Activated CD8-positive, alpha-beta memory T cell treated with anti-CD3 and anti-CD28 coated beads, Interleukin-2, amount 50 U/mL, for 4 hours (primary cell): ENCODE measurements around the gene HEG1.

Experiments used
- DNase-seq: peaks from one replicate; pipeline ENCODE4 v3.0.0-alpha.2; 2020

HEG1 gene

DNA sequence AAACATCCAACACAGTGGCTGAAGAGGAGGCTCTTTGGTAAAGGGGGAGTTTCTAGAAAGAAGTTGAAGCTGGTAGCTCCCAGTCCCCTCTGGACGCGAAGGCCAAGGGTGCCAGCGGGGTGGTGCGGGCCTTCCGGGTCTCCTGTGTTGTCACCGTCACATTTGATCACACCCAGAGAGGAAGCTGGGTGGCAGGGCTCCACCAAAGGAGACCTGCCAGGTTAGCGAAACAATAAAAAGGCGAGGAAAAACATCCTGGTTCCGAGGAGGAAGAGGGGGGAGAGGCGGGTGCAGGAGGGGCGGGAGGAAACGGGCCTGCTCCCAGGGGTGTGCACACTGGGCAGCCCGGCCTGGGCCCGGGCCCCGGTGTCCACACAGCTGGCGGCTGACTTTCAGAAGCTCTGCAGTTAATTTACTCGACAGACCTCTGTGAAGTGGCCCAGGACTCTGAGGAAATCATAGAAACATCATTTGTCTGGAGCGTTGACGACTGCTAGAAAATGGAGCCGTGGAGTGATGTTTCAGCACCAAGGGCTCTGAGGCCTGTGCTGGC lies 12.1 kb downstream of the HEG1 start:
- no peak for DNase-seq

DNA sequence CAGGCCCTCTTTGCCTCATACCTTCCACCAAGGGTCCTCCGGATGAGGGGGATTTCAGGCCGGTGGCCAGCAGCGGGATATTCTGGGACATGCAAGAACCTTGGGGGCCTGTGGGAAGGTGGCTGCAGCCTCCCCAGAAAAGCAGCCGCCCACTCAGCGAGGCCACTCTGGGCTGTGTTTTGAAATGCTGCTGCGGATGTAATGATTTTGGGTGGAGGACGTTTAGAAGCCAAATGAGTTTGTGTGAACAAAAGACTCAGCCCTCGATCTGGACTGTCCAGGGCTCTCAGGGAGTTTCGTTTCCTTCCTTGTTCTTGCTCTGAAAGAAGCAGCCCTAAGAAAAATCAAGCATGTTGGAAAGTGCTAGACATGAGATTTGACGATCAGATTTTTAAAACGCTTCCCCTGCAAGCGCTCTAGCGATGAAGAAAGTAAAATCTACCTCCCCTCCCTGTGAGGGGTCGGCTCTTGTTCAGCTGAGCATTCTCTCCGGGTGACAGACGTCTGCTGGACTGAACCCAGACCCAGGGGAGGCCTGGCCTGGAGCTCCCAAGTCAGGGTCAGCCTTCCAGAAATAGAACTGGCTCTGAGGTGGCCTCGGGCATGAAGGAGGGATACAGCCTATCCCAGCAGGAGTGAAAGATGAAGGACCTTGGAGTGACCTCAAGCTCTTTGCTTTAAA lies 12.9 kb downstream of the HEG1 start:
- no peak for DNase-seq

DNA sequence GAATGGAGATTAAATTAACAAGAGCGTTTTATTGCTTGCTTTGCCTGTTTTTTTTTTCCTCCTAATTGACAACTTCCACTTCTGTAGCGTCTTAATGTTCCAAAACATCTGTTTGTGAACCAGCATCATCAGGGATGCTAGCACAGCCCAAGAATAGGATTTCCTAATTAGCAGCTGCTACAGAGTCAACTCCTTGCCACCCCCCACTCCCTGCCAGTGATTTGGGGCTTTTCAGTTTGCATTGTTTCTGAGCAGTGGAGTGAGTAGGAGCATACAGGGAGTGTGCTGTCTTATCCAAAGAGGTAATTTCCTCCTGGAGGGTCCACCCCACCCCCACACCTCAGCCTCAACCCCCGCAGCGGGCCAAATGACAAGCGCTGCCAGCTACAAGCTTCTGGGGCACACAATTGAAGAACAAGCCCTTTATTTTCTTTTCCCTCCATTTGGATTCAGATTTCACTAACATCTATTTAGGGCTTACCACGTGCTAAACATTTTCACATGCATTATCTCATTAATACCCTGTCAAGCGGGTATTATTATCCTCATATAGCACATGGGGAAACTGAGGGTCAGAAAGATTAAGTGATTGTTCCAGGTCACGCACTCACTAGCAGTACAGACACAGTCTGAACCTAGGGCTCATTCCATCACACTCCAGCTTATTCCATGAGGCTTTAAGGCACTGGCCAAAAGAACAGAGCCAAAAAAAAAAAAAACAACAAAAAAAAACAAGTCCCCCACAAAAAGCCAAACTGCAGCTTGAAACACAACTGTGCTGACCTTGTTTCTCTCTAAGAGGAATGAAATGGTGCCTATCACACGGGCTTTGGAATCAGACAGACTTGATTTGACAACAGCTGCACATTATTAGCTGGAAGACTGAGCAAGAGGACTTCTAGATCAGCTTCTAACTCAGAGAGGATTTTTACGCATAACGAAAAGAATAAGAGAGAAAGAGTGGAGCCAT lies 16.4 kb downstream of the HEG1 start:
- DNase-seq = no peak

DNA sequence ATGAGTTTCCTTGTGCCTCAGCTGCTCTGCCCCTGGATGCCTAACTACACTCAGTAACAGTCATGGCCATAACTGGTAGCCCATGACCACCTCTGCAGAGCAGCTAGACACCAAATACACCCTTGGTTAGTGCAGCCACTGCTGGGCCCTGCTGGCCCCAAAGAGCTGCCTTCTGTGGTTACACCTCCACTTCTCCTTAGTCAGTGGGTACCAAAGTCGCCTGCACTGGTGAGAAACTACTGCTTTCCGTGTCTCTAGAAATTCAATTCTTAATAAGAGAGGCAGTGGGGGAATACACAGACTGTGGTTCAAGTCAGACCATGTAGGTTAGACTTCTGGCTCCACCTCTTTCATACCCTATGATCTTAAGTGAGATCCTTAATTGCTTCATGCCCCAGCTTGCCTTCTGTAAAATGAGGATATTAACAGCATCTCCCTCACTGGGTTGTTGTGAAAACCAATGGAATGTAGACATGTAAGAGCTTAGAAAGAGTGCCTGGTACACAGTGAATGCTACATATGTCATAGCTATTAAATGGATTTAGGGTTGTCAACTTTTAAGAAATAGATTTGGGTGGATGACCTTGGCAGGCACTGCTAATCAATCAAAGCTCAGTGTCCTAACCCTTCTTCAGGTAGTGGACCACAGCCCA lies 18.2 kb downstream of the HEG1 start:
- DNase-seq = no peak

DNA sequence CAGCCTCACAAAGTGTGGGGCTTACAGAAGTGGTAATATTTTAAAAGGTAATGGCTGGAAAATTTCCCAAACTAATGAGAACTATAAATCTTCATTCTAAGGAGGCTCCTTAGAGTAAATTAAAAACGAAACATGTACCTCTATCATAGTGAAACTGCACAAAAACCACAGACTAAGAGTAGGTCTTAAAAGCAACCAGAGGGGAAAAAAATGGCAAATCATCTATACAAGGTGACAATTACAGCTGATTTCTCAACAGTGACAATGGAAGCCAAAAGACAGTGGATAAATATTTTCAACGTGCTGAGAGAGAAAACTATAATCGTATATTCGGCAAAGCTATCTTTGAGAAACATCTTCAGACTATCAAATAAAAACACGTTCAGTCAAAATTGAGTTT lies 20.6 kb downstream of the HEG1 start:
- DNase-seq = no peak

DNA sequence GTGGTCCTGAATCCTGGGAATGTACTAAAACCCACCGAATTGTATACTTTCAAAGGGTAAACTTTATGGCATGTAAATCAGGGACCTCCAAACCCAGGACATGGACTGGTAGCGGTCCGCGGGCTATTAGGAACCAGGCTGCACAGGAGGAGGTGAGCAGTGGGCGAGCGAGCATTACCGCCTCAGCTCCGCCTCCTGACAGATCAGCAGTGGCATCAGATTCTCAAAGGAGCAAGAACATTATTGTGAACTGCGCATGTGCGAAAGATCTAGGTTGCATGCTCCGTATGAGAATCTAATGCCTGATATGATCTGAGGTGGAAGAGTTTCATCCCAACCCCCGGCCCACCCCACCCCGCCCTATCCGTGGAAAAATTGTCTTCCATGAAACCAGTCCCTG lies 22.2 kb downstream of the HEG1 start:
- no peak for DNase-seq

DNA sequence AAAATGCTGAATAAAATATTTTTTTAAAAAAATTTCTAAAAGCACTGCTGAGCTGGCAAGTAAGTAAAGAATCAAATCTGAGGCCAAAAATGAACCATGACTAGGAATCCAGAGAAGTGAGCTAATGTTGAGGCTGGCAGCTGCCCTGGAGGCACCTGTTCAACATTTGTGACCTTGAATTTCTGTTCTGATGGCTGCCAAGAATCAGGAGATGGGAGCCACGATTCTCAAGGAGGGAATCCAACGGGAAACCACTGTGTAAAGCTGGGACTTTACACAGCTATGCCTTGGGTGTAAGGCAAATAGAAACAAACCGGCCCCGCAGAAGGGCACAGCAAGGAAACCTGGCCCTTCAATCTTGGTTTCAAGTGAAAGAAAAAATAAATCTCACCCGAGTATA lies 22.7 kb downstream of the HEG1 start:
- DNase-seq = no peak

DNA sequence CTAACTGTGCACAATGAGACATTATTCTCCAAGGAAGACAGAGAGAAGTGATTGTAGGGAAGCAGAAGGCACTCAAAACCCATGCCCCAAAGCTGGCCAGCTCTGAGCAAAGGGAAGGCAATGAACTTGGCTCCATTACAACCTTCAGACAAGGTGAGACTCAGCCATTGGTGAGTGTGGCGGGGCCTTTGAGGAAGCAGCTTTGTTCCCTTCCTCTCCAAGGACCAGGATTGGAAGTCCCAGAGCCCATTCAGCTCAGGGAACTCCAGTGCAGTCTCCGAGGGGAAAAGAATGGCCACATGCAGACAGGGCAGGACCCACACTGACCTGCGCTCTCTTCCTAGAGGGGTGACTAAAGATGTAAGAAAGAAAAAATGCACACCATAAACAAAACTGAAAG lies 23.1 kb downstream of the HEG1 start:
- DNase-seq = no peak

DNA sequence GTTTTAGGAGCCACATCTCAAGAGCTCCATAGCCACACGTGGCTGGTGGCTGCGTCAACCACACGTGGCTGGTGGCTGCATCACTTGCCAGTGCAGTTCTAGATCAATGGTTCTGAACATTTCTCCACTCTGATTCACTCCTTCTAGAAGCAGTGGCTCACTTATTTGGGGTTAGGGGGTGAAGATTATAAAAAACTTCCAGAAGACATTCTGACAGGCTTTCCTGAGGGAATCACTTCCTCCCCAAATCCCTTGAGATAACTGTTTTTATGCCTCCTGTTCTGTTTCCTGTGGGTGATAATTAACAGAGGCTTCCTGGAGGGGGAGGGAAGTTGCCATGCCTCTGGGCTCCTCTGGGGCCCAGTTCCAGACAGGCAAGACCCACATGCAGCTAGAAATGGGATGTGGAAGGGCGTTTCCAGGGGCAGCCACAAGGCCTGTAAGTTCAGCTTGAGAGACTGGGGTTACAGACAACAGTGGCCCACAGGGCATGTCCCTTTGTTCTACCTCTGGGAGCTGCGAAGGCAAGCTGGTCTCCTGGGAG lies 23.6 kb downstream of the HEG1 start:
- no peak for DNase-seq

DNA sequence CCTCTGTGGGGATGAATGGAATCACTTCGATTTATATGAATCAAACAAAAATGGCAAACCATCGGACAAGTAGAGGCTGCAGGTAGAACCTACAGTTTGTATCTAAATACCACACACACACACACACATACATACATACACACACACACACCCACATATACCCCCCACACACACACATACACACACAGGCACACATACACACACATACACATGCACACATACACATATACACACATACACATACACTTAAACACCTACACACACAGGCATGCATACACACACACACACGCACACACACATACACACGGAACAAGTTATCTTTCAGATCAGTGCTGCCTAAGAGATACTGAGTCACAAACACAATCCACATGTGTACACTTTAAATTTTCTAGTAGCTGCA lies 24.3 kb downstream of the HEG1 start:
- no peak for DNase-seq

DNA sequence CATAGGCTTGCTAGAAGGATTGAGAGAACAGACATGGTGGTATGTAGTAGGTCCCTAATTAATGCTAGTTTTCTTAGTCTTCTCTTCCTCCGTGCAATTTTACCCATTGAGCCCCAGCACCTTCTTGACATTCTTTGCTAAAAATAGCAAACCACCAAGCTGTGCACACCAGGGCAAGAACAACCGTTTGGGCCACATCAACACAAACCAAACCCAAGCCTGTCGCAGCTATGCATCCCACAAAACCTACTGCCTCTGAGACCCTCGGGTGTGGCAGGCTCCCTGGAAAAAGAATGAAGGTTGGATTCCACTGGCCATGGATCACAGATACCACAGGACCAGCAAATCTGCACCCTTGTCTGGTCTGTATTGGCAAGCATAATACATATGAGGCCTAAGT lies 27.1 kb downstream of the HEG1 start:
- no peak for DNase-seq

DNA sequence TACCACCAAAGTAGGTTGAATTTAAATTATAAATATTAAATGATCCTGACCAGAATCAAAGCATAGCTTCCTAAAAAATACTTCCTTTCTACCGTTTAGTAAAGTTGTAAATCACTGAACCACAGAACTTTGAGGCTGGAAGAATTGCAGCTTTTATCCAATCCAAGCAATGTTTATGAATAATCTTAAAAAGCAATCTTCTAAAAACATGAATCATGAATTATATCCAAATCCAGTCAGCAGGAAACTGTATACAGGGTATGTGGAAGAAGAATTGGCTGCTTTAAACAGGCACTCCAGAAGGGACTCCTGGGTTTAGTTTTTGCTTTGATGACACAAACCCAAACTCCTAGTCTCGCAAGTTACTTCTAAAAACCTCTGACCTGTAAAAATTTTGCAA lies 30.2 kb downstream of the HEG1 start:
- DNase-seq = no peak

DNA sequence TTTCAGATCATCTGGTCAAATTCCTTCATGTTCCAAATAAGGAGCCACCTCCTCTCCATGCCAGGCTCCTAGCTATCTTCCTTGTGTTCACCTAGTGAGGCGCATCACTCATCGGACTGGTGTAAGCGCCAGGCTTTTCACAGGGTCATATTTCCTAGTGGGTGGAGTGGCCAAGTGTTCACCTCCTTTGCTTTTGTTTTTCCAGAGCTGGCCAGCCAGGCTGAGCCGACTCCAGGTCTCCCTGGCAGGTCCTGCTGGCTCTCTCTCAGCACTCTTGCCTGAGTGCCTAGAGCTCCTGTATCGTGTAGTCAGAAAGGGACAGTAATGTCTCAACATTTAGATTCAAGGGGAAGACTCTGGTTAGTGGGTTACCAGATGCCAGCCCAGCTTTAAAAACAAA lies 31.0 kb downstream of the HEG1 start:
- DNase-seq = no peak

DNA sequence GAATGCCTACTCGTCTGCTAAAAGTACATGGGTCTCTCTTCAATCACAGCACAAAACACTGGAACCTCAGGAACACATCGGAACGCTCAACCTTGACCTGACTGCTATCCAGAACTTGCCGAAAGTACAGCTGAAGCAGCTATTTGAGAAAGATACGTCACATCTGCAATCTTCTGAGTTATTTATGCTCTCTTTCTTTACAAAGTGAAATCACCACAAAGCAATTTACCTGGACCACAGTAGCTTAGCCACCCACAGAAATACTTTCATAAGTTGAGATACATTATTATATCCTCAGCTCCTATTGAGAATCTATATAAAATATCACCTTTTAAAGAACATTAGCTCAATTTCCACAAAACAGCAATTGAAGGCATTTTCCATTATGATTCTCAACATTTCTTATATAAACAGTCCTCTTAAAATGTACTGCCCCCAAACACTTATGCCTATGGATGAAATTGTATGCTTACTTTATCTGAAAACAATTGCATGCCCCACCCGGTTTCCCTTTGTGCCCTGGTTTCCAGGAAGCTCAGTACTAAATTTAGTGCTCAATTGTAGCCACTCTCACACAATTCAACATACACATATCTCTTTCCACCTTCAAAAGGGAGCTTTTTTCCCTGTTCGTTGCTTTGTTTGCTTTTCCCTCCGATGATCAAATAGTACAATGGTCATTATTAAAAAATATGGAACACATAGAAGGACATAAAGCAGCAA lies 31.8 kb downstream of the HEG1 start:
- no peak for DNase-seq

DNA sequence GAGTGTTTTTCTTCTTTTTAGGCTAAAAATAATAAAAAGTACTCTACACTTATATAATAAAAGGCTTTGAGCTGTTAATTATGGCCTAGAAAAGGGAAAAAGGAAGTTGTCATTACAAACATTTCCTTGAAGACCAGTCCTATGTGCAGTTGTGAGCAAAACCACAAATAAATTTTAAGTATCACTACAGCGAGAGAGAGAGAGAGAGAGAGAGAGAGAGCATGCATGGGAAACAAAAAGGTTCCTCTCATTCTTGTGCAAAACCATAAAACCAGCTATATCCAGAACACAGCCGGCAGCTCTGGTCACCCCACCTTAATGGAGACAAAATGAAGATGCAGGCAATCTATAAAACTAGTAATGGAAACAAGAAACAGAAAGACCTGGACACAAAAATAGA lies 33.6 kb downstream of the HEG1 start:
- DNase-seq = no peak

DNA sequence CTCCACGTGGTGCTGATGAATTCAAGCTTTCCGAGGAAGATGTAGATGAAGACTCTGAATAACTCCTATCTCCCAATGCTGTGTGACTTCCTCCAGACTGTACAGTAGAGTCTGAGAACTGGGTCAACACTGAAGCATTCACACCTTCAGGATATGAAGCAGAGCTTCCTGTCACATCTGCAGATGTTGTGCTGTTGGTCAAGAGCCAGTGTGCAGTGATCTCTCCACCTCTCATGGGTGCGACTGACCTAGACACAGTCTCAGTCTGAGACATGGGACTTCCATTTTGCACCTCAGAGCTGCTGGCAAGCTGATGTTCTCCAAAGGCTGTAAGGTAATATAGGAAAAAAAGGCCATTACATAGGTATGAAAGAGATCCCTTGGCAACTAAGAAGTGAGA lies 36.5 kb downstream of the HEG1 start:
- DNase-seq = no peak

DNA sequence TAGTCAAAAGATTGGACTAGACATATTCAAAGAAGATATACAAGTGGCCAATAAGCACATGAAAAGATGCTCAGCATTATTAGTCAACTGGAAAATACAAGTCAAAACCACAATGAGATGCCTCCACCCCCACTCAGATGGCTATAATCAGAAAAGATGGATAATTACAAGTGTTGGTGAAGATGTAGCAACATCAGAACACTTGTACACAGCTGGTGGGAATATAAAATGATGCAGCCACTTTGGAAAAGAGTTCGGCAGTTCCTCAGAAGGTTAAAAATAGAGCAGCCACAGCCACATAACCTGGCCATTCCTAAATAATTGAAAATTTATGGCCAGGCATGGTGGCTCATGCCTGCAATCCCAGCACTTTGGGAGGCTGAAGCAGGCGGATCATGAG lies 38.4 kb downstream of the HEG1 start:
- no peak for DNase-seq

DNA sequence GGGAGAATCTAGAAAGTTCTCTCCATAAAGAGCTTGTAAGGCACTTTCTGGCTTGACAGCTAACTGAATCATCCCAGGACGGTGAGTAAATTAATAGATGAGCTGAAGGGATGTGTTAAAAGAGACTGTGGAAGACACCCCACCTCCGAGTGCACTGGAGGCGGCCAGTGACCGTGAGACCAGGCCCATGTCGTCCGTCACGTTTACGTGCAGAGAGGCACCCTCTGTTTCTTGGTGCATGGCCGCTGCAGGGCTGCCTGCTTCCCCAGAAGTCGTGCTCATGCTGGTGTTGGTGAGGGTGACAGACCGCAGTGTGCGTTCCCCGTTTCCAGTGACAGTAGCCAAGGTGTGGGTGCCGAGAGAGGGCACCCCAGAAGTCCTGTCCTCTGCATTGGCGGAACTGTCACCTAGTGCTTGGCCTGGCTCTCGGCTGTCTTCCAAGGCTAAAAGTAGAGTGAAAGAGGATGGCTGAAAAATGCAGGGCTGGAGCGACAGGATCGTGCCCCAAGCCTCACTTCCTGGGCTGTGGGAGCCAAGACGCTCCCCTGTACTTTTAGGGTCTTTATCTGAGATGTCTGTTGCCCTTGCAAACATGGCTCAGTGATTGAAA lies 41.1 kb downstream of the HEG1 start:
- no peak for DNase-seq

DNA sequence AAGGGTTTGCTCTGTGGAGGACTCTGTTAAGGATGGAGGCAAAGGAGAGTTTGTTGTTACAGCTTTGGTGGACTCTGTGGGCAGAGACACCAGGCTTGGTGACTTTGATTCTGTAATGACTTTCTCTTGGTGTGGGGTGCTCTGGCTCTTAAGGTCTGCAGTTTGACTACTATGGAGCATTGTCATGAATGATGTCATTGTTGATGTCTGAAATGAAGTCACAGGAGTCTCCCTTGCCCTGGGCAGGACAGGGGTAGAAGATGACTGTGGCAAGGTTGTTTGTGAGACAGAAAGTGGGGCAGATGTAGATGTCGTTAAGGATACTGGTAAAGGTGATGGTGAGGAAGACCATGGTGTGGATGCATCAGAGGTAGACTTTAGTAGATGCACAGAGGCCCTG lies 42.7 kb downstream of the HEG1 start:
- DNase-seq = no peak

DNA sequence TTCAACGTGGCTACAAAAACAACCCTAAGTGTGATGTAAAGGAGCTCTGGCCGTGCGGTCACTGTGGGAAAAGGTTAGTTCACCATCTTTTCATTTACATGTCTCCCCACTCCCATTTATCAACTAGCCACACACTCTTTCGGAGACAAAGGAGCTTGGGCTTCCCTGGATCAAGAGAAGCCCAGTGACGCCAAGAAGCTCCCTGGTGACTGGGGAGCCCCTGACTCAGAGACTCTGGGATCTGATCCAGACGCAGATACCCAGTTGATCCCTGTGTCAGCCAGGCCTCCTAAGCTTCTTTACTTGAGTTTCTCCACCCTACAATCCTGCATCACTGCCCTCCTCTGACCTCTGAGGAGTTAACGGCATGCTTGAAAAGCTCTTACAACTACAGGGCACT lies 43.9 kb downstream of the HEG1 start:
- DNase-seq = no peak

DNA sequence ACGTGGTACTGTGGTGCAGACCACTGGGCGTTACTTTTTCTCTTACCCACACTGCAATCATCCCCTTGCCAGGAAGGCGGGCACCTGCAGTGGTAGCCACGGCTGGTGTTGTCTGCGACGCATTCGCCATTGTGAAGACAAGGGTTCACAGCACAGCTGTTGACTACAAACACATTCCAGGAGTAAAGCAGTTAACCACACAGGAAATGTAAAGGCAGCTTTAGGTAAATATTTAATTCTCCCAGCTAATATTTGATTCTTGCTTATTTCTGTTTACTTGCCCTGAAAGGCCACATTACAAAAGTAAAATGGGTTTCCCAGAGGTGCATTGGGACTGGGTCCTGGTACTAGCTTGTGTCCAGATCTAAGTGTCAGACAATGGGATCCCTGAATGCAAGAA lies 45.4 kb downstream of the HEG1 start:
- DNase-seq = no peak

DNA sequence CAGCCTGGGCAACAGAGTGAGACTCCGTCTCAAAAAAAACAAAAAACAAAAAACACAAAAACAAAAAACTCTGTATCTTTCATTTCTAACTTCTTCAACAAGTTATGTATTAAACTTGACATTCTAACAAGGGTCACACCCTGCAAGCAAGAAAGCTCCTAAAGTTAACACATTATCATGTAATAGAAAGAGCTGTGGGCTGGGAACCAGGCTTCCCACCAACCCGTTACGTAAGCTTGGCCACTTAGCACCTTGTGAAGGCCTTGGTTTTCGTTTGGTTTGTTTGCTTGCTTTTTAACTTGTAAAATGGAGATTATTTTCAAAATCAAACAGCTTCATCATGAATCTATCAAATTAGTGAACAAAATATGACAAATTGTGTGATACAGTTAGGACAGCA lies 47.0 kb downstream of the HEG1 start:
- DNase-seq = no peak
